ENCODE measurements around the gene KAT7. TPM values are rescaled to one million over a fixed set of nuclear protein-coding genes. Genes with fewer than 3 reads are reported as not detected.

The KAT7 gene
- total and polyA plus RNA-seq, 2 of the 8 experiments (the other 6 are each of a cell fraction or from before 2014, with no cell fraction given): 90.9 to 139 TPM

GRCh38 chr17:49839455-49839854 lies 51.0 kb downstream of the KAT7 start (continued):
- no peak for TF ChIP-seq TAF1 (IDR thresholded peaks at IDR 0.05; ENCODE audit: low read depth, low read length)
- no peak for TF ChIP-seq YY1 (IDR thresholded peaks at IDR 0.05; ENCODE audit: low read depth, low read length)
- no peak for TF ChIP-seq KDM1A (IDR thresholded peaks at IDR 0.05; ENCODE audit: borderline replicate concordance, low read length)
- TF ChIP-seq CHD2 (IDR thresholded peaks at IDR 0.05; ENCODE audit: low read length): no peak

All from H1 (cell line).